SHP77 treated with DMSO at 0.1 percent for 48 hours (cell line): ENCODE data around the gene C2CD2.

Experiments
- DNase-seq: peaks from one replicate; lab custom pipeline; 2025; lab: John Stamatoyannopoulos, UW

The C2CD2 gene

DNA sequence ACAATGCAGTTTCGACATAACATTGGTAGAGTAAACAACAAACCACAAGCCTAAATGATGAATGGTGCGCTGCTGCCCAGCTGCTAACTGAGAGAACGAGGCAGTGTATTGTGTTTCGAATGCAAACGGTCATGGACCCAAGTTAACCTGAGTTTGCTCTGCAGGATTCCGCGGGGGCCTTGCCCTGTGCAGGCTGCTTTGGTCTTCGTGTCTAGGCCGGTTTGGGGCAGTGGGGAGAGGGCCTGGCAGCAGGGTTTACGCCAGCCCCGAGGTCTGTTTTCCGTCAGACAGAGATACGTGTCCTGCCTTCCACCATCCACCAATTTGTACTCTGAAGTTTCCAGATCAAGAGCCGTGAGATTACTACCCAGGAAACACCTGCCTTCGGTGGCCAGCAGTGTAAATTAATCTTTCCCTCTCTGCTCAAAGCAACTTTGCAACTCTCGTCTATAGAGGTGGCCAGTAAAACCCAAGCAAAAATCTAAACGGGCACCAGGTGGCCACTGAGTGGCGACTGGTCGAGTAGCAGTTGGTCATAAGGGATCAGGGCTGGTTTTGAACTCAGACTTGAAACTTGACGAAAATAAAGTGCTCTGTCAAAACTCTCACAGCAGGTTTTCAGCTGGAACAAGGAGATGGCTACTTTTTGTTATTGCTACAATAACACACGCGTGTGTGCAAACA lies 68.3 kb downstream of the C2CD2 start:
- DNase-seq: no peak

DNA sequence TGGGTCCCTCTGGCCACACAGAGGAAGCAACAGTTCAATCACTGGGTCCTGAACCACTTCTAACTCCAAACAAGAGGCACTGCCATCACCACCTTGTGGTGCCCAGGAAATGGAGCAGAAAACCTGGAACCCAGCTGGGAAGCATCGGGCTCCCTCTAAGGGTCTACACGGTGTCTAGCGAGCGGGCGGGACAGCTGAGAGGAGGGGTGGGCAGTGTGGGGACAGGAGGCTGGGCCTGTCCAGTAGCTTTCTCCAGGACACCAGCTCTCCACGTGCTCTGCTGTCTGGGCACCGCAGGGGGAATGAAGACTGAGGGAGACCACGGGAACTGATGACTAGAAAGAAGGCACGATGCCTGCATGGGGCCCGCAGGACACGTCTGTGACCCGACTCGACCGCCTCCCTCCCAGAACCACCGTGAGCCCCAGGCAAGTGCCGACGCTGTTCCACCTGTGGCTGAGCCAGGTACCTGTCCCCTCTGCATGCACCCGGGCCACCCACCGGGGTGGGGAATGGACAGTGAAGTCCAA lies 69.3 kb downstream of the C2CD2 start:
- no peak for DNase-seq

DNA sequence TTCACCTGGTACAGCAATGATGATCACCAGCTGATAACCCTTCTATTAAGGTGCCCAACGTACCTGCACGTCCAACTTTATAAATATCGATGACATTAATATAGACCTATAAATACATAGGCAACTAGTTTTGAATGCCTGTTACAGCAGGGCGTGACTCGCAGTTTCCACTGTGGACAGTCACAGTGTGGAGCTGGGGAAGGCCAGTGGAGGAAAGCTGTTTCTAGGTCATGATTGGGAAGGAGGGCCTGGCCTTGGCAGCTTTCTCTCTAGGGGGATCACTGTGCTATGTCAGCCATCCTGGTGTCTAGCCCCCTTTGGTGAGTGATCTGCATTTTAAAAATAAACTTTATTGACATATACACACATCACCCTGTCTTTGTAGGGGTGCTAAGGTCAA lies 70.2 kb downstream of the C2CD2 start:
- no peak for DNase-seq

DNA sequence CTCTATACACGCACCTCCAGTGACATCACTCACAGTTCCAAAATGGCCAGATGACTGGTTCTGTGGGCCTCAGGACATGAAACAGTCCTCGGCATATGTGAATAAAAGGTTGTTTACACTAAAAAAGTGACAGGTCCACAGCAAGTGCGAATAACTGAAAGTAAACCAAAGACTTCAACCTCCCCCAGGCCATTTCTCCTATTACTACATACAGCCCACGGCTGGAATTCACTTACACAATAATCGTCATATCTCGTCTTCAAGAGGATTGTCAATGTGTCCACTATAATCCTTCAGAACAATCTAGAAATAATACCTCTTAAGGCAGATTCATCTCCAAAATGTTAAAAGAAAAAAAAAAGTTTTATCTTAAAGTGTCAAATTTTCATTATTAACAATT lies 72.8 kb downstream of the C2CD2 start:
- DNase-seq: no peak

DNA sequence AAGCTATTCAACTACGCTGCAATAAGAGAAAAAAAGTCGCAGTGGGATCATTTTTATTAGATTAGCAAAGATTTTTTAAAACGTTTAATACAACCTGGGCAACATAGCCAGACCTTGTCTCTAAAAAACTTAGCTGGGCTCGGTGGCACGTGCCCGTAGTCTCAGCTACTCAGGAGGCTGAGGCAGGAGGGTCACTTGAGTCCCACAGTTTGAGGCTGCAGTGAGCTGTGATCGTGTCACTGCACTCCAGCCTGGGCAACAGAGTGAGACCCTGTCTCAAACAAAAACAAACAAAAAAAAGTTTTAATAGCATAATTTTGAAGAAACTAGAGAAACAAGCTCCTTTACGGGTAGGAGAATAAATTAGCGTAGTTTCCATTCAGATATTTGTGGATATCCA lies 73.7 kb downstream of the C2CD2 start:
- DNase-seq: no peak

DNA sequence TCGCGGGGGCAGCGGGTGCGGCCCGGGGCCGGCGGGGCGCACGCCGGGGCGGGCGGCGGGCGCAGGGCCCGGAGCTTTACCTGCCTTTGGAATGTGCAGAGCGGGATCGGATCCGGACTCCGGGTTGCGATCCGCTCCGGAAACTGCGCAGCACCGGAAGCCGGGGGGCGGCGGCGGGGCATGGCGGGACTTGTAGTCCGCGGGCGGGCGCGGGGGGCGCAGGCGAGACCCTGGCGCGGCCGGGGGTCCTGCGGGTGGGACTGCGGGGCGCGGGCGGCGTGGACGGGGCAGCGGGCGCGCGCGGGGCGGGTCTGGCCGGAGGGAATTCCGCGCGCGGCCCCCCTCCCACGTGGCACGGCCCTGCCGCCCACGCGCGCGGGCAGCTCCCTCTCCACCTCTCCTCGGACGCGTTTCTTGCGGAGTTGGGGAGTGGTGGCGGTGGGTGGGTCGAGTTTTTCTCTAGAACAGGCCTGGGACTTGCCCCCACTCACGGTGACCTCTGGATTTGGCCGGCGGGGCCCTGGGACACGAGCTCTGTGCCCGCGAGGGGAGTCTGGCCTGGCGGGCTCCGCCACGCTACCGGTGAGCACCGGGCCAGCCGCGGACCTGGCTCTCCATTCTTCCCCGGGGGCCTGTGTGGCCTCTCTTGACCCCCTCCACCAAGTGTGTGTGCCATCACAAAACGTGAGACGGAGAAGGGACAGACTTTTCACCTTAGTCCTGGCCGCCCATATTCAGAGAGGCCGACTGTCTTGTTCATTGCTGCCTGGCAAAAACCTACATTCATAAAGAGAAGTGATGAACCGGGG lies 74.4 kb downstream of the C2CD2 start, which contains the start of gene PRDM15:
Gene PRDM15 (minus strand): TSS at position 155 of the 809 bp plus-strand sequence. CDS start 18,981 bp downstream, outside the sequence.
- peak; percentile 39 for DNase-seq

DNA sequence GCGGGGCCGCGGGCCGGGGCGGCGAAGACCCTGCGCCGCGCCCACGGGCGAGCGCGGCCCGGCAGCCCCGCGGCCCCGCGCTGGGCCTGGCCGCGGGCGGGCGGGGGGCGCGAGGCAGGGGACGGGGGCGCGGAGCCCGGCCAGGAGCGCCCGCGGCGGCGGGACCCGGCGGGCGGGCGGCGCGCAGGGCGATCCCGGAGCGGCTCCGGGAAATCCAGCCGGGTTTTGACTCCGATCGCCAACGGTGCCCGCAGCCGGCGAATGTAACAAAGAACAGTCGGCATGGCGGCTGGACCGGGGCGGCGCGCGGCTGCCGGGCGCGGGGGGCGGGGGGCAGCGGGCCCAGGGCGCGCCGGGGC lies 75.0 kb downstream of the C2CD2 start:
- no peak for DNase-seq

DNA sequence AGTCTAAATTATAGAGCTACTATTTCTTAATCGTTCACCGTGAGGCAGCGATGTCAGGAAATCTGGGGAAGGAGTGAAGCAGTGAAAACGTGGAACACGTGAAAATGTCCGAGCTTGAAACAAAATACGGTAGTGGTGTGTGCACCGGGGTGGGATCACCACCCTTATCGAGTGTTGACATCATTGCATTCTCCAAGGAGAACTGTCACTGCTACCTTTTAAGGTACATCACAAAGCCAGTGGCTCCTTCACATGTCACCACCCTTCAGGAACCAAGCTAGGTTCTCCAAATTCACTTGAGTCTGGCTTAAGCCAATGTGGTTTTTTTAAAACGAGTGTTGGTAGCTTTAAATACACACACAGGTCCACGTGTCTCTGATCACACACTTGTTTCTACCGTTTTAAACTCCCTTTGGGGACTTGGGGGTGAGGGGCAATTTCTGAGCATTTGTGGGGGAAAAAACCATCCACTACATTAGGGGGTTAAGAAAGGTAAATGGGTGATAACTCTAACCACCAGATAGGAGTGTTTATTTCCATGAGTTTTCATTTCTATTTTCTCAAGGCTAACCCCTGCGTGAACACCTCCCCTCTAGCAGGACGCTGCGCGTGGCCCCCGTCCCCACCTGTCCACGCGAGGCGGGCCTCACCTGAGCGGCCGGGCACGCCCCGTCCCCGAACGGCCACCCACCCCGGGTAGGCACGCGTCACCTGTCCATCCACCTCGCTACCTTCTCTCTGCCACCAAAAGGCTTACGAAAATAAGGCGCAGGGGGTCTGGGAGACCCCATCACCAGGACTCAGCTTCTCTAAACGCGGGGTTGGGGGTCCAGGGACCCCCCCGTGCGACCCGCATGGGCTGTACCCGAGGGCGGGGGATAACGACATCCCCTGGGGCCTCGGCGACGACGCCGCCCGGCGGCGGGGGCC lies 75.7 kb downstream of the C2CD2 start:
- no peak for DNase-seq

DNA sequence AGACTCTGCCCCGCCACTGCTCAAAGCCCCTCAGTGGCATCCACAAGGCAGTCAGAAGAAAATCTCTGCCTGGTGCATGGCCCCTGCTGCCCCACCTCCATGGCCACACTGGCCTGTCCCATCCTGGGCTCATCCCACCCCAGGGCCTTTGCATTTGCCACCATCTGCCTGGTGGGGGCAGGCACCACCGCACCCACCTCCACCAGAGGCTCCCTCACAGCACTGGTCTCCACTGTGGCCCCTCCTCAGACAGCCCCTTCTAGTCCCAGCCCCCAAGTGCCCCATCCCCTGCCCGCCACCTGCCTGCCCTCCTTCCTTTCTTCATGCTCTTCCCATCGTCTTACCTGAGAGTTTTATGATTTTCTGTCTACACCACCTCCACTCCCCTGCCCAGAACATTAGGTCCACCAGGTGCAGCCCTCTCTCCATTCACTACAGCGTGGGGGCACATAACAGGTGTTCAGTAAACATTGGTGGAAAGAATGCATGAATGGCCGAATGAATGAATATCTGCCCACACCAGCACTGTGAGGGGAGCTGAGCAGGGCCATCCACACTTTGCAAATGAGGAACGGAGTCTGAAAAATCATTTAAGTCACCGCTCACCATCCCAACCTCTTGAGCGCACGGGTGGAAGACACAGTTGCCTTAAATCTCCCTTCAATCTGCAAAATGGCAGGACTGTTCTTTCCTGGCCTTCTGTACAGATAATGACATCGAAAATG lies 76.7 kb downstream of the C2CD2 start:
- DNase-seq: no peak

DNA sequence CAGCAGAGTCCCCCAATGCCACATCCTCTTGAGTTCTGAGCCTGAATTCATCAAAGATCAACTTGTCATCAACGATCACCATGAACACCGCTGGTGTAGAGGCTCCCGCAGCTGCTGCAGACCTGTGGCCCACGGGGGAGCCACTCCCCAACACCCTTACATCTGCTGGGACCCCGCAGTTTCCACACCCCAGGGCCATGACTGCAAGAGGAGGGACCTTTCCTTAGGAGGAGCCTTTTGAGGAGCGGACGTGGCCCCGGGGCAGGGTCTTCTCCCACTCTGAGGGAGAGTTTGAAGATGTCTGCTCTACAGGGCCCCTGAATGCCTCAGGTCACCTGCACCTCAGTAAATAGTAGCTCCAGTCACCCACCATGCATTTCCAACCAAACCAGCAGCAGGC lies 77.4 kb downstream of the C2CD2 start:
- DNase-seq: no peak

DNA sequence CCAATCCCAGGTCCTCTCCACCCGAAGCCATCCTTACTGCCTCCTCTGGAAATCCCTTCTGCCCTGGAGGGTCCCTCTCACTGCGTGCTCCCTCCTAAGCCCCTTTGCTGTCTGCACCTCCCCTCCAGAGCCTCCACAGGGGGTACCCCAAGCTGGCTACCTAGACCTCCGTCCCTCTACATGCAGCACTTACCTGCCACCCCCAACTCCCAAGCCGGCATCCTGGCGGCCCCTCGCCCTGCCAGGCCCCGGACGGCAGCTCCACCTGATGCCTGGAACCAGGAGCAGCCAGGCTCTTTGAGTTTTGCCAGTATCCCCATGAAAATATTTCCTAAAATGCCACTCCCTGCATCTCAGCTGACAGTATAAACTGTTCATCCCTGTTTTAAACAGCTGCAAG lies 78.7 kb downstream of the C2CD2 start:
- no peak for DNase-seq

DNA sequence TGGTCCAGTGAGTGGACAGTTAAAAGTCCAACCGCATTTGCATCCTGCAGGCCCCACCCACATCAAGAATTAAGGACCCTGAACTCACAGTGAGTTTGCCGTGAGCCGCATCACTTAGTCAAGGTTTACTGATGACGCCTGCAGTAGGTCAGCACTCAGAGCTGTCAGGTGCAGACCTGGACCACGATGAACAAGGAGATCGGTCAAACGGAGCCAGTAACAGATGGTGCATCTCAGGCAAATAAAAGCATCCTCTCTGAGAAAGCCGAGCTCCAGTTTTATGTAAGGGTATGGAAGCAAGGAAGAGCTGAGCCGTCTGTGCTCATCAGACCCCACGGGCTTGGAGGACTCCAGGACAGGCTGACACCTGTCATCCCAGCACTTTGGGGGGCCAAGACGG lies 79.2 kb downstream of the C2CD2 start:
- DNase-seq: no peak

DNA sequence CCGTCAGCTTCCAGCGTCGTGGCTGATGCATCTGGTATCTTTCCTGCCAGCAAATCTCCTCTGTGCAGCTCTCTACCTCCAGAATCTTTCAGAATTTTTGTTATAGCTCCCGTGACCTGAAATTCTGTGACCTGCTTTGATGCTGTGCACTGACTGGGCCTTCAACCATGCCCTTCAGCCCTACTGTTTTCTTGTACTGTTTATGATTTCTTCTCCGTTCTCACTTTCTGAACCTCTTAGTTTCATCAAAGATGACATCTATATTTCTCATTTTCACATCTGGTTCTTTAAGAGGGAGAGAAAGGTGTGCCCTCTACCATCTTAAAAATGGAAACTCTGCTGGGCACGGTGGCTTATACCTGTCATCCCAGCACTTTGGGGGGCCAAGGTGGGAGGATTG lies 80.4 kb downstream of the C2CD2 start:
- DNase-seq: no peak

DNA sequence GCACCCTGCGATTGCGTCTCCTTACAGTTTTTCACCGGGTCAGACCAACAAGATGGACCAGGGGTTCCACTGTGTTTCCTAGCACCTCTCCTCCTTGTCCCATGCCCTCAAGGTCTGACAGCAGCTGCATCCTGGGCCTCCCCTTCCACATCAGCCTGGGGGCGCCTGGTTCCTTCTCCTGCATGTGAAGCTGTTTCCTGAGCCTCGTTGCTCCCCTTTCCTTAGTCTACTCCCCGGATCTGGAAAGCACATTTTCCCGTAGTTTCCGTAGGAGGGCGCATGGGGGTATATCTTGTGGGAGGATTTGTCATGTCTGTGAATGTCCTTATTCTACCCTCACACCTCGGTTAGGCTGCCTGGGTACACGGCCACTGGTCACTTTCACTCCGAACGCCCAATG lies 80.8 kb downstream of the C2CD2 start:
- DNase-seq: no peak

DNA sequence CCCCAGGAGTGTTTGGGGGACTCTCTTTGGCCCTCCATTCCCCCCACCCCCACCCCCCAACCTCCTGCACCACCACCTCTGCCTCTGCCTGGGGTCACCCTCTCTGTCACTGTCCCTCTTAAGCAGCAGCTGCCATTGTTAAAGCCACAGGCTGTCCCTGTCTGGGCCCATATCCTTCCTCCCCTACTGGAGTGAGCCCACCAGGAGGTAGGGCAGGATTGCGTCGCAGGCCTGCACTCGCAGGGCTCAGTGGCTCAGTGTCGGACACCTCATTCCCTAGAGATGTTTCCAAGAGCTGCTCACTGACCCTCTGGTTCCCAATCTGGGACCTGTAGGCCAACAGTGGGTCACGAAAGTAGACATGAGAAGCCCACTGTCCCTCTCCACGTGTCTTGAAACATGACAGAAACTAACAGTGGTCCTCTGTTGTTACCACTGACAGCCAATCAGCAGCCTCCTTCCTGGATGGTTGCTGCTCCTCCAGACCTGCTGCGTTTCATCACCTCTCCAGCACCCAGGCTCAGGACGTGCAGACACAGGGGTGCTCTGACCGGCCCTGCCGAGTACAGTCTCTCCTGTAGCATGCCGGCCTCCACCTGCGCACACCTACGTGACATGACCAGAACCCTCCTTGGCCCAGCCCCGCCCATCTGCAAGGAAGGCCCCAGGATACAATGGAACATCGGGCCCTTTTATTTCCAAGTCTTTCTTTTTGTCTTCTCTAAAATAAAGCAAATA lies 82.4 kb downstream of the C2CD2 start:
- no peak for DNase-seq

DNA sequence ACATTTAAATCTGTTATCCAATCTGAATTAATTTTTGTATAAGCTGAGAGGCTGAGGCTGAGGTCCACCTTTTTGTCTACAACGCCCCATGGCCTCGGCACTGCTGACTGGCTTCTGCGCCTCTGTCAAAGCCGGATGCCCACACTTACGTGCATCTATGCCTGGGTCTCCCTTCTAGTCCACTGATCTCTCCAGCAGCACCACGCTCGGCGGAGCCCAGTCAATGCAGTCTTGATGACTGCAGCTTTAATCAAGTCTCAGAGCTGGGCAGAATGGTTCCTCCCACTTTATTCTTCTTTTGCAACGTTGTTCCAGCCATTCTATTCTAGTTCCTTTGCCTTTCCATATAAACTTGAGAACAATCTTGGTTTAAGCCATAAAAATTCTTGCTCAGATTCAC lies 84.0 kb downstream of the C2CD2 start:
- DNase-seq: no peak

DNA sequence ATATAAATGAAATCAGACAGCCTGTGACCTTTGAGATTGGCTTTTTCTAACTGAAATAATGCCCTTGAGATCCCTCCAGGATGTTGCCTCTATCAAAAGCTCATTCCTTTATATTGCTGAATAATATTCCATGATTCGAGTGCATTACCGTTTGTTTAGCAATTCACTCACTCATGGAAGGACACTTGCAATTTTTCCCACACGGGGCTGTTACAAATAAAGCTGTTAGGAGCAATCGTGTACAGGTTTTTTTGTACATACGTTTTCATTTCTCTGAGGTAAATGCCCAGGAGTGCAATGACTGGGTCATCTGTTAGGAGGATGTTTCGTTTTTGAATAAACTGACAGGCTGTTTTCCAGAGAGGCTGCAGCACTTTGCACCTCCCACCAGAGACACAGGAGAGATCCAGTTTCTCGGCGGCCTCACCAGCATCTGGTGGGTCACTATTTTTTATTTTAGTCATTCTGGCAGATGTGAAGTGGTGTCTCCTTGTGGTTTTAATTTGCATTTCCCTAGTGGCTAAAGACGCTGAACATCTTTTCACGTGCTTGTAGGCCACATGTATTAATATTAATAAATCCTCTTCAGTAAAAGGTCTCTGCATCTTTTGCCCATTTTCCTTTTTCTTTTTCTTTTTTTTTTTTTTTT lies 85.6 kb downstream of the C2CD2 start:
- DNase-seq: no peak

DNA sequence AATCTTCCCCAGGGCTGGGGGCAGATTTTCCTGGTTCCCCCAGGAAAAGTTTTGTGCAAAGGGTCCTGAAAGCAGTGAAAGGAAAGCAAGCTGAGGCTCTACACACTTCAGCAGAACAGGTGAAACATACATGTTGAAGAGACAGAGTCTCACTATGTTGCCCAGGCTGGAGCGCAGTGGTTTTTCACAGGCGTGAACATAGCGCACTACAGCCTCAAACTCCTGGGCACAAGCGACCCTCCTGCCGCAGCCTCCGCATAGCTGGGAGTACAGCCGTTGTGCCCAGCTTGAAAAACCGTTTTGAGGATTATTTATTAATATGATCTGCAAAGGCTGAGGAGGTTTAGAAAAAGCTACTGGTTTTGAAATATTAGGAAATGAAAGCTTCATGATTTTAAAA lies 86.5 kb downstream of the C2CD2 start:
- no peak for DNase-seq

DNA sequence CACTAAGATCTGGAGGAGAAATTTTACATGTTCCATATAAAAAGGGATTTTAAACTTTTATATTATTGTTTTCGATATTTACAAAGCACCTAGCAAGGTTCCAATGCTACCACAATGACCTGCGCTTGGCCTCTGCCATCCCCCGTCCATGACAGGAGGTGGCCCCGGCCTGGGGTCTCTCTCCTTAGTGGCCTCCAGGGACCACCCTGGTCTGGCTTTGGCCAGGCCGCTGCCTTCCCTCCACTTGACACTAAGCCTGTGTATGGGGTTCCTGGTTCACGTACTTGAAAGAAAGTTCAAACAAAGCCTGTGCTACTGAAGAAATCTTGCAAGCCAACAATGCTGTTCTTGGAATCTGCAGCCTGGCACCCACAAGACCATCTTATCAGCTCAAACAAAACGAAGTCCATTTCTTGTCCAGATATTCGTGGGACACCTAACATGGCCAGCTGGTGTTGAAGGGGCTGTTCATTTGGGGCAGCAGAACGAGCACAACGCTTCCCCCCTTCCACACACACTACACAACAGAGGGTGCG lies 87.5 kb downstream of the C2CD2 start:
- DNase-seq: no peak
